Suprapubic skin (tissue), 4 donors: Measurements from ENCODE around the gene RILPL1.
"Not testable (repeated sequence)": the region's sequence is repeated elsewhere in the genome, so short reads cannot be mapped to it uniquely, and the experiment has no call there.

Experiments used
- POLR2A ChIP-seq, 2 donors: fragments of 450-650 bp; IDR thresholded peaks; one replicate each; pipeline ENCODE4 v1.6.1; 2017; ENCODE audit warnings: antibody characterized with exemption in 2 of 2, mild to moderate bottlenecking in 2 of 2, moderate library complexity in 2 of 2
- POLR2AphosphoS5 ChIP-seq, 3 donors: sonication (generic); formaldehyde crosslinking; IDR thresholded peaks; one replicate each; pipeline ENCODE4 v1.6.1; 2017; ENCODE audit warnings: antibody characterized with exemption in 3 of 3
- TF ChIP-seq, protein P1 (sequence below), 2 donors: fragments of 200-600 bp in 1 of 2; fragments of 450-650 bp in 1 of 2; sonication (generic) in 1 of 2; IDR thresholded peaks; one replicate each; pipeline ENCODE4 v1.5.1; 2016 to 2019; ENCODE audit warnings: antibody characterized with exemption in 2 of 2, mild to moderate bottlenecking in 1 of 2, moderate library complexity in 1 of 2

DNA sequence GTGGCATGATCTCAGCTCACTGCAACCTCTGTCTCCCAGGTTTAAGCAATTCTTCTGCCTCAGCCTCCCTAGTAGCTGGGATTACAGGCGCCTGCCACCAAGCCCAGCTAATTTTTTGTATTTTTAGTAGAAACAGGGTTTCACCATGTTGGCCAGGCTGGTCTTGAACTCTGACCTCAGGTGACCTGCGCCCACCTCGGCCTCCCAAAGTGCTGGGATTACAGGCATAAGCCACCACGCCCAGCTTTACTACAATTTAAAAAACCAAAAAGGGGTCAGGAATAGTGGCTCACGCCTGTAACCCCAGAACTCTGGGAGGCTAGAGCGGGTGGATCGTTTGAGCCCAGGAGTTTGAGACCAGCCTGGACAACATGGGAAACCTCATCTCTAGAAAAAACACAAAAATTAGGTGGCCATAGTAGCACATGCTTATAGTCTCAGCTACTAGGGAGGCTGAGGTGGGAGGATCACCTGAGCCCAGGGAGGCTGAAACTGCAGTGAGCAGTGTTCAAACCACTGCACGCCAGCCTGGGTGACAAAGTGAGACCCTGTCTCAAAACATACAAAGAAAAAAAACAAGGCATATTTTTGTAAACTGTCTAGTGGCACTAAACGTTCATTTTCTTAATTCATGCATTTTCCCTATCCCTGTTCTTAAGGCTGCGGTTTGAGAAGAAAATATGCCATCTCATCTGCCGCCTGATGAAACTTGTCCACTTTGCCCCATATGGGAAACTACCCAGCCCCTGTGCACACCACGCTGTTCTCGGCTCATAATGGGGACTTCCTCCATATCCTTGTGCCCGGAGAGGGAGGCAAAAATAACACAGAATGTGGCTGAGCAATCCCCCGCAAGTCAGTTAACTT, 101.3 kb downstream of the RILPL1 start:
- TF ChIP-seq, protein P1, sequence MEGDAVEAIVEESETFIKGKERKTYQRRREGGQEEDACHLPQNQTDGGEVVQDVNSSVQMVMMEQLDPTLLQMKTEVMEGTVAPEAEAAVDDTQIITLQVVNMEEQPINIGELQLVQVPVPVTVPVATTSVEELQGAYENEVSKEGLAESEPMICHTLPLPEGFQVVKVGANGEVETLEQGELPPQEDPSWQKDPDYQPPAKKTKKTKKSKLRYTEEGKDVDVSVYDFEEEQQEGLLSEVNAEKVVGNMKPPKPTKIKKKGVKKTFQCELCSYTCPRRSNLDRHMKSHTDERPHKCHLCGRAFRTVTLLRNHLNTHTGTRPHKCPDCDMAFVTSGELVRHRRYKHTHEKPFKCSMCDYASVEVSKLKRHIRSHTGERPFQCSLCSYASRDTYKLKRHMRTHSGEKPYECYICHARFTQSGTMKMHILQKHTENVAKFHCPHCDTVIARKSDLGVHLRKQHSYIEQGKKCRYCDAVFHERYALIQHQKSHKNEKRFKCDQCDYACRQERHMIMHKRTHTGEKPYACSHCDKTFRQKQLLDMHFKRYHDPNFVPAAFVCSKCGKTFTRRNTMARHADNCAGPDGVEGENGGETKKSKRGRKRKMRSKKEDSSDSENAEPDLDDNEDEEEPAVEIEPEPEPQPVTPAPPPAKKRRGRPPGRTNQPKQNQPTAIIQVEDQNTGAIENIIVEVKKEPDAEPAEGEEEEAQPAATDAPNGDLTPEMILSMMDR (IDR thresholded peaks at IDR 0.05) = not testable (repeated sequence)
- not testable (repeated sequence) for TF ChIP-seq POLR2A, POLR2AphosphoS5 (IDR thresholded peaks at IDR 0.05)
